ENCODE data around the gene CNTNAP2.

DNA sequence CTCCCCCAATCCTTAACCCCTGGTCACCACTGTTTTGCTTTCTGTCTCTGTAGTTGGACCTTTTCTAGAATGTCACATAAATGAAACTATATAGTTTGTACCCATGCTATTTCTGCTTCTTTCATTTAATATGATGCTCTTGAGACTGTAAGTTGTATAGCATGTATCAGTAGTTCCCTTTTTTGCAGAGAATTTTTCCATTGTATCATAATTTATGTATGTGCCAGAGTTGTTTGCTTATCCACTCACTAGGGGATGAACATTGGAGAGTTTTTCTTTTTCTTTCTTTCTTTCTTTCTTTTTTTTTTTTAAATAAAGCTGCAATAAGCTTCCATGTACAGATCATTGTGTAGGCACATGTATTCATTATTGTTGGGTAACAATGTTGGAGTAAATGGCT lies 544.8 kb downstream of the CNTNAP2 start:
- TF ChIP-seq POLR2A (IDR thresholded peaks at IDR 0.05; ENCODE audit: low read length) (no peak), GATA1 (IDR thresholded peaks at IDR 0.05; ENCODE audit: low read depth, low read length) (no peak)
